SK-N-SH treated with all-trans-retinoic acid at 6 μM for 48 hours (cell line): Measurements from ENCODE around the gene C10orf105.

Experiments
- ATAC-seq: fragments of 200-7000 bp; cut with Tn5 transposase; 3 replicates; pipeline ENCODE4 v1.9.1; 2020; ENCODE audit warnings: mild to moderate bottlenecking, moderate library complexity
- GLIS3 ChIP-seq: fragments of 250-450 bp; sonication (Bioruptor Pico); IDR thresholded peaks from 2 replicates; pipeline ENCODE4 v1.5.0; 2020; ENCODE audit warnings: mild to moderate bottlenecking, moderate library complexity
- ZNF8 ChIP-seq: fragments of 450-650 bp; formaldehyde crosslinking; IDR thresholded peaks from 2 replicates; pipeline ENCODE4 v1.5.0; 2020; ENCODE audit warnings: mild to moderate bottlenecking, moderate library complexity
- TF ChIP-seq, protein P1 (sequence below): fragments of 250-450 bp; sonication (Bioruptor Pico); IDR thresholded peaks from 2 replicates; pipeline ENCODE4 v1.5.0; 2020; ENCODE audit warnings: mild to moderate bottlenecking, moderate library complexity

Gene C10orf105

DNA sequence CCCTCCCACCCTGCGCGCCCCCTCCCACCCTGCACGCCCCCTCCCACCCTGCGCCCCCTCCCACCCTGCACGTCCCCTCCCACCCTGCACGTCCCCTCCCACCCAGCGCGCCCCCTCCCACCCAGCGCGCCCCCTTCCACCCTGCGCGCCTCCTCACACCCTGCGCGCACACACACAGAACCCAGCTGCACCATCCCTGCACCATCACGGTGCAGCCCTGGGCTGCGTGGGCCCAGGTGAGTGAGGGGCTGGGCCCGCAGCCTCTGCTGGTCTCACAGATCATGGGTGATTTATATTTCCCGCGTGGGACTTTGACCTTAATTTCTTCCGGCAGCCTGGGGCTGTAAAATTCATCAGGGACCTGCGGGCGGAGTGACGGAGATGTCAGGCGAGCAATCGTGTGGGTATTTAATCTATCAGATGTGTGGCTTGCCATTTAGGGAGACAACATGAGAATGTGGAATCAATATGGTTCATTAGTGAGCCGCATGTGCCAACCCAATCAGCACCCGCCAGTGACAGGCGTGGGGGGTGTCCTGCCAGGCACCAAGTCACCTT lies 57.7 kb downstream of the C10orf105 start:
- no peak for TF ChIP-seq ZNF8 (CRISPR knock-in tag)
- TF ChIP-seq, protein P1, sequence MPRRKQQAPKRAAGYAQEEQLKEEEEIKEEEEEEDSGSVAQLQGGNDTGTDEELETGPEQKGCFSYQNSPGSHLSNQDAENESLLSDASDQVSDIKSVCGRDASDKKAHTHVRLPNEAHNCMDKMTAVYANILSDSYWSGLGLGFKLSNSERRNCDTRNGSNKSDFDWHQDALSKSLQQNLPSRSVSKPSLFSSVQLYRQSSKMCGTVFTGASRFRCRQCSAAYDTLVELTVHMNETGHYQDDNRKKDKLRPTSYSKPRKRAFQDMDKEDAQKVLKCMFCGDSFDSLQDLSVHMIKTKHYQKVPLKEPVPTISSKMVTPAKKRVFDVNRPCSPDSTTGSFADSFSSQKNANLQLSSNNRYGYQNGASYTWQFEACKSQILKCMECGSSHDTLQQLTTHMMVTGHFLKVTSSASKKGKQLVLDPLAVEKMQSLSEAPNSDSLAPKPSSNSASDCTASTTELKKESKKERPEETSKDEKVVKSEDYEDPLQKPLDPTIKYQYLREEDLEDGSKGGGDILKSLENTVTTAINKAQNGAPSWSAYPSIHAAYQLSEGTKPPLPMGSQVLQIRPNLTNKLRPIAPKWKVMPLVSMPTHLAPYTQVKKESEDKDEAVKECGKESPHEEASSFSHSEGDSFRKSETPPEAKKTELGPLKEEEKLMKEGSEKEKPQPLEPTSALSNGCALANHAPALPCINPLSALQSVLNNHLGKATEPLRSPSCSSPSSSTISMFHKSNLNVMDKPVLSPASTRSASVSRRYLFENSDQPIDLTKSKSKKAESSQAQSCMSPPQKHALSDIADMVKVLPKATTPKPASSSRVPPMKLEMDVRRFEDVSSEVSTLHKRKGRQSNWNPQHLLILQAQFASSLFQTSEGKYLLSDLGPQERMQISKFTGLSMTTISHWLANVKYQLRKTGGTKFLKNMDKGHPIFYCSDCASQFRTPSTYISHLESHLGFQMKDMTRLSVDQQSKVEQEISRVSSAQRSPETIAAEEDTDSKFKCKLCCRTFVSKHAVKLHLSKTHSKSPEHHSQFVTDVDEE (CRISPR knock-in tag): no peak
- TF ChIP-seq GLIS3: no peak
- TF ChIP-seq, all 23 proteins: peak for 0
- no peak for ATAC-seq
